NCI-H1930 (cell line): ENCODE data around the gene C16orf95.
"Not testable (repeated sequence)": the region's sequence is repeated elsewhere in the genome, so short reads cannot be mapped to it uniquely, and the experiment has no call there.

Experiments used
- DNase-seq, 2 experiments: peaks; one replicate each; lab custom pipeline; 2025; lab: John Stamatoyannopoulos, UW

Gene C16orf95

GRCh38 chr16:87316923-87317749 is at the start of gene C16orf95:
Gene C16orf95, minus strand, starts transcription at chr16:87317392. Its CDS starts 150 bp downstream, at chr16:87317242.
- peak; percentile 83 to 88 for DNase-seq

- no peak for DNase-seq
These were observed 49.7 kb upstream of the C16orf95 start for GRCh38 chr16:87366930-87367329.

- no peak for DNase-seq
These were observed 49.1 kb upstream of the C16orf95 start for GRCh38 chr16:87366288-87366687.

- no peak for DNase-seq
These were observed 48.0 kb upstream of the C16orf95 start for GRCh38 chr16:87365021-87365713.

GRCh38 chr16:87363771-87364455 is 46.7 kb upstream of the C16orf95 start:
- no peak for DNase-seq

GRCh38 chr16:87362828-87363559 is 45.8 kb upstream of the C16orf95 start:
- not testable (repeated sequence) for DNase-seq

GRCh38 chr16:87361916-87362619 is 44.9 kb upstream of the C16orf95 start:
- no peak for DNase-seq

- DNase-seq = no peak
These were observed 43.8 kb upstream of the C16orf95 start for GRCh38 chr16:87360862-87361610.

- no peak for DNase-seq
These were observed 41.9 kb upstream of the C16orf95 start for GRCh38 chr16:87359121-87359520.

GRCh38 chr16:87358696-87359095 is 41.5 kb upstream of the C16orf95 start:
- no peak for DNase-seq

- no peak for DNase-seq
These were observed 41.1 kb upstream of the C16orf95 start for GRCh38 chr16:87358250-87358649.

- DNase-seq = no peak
These were observed 39.3 kb upstream of the C16orf95 start for GRCh38 chr16:87356491-87356853.

- DNase-seq = no peak
These were observed 36.4 kb upstream of the C16orf95 start for GRCh38 chr16:87353613-87354012.

GRCh38 chr16:87352818-87353217 is 35.6 kb upstream of the C16orf95 start:
- DNase-seq = no peak

- no peak for DNase-seq
These were observed 34.1 kb upstream of the C16orf95 start for GRCh38 chr16:87351320-87351698.

- DNase-seq = no peak
These were observed 33.6 kb upstream of the C16orf95 start for GRCh38 chr16:87350681-87351319.

GRCh38 chr16:87350031-87350430 is 32.8 kb upstream of the C16orf95 start:
- DNase-seq = no peak

GRCh38 chr16:87348616-87349157 is 31.5 kb upstream of the C16orf95 start:
- no peak for DNase-seq

- no peak for DNase-seq
These were observed 30.9 kb upstream of the C16orf95 start for GRCh38 chr16:87347932-87348615.
